GM10248 (cell line): Measurements from ENCODE around the gene TRIM38.
A peak's percentile ranks its signal among the peaks of the same experiment; 100 is the strongest.

ENCODE experiments used
- CTCF ChIA-PET: fragments of 300-600 bp; sonication (Branson Sonifier 250); formaldehyde crosslinking; extraction: SDS; loops from one replicate; lab custom pipeline; 2021; ENCODE audit warnings: antibody characterized with exemption; lab: Yijun Ruan, JAX
- POLR2A ChIA-PET: fragments of 350-650 bp; sonication (Branson Sonifier 250); formaldehyde crosslinking; extraction: SDS; loops from one replicate; lab custom pipeline; 2020; ENCODE audit warnings: antibody characterized with exemption; lab: Yijun Ruan, JAX
- DNase-seq: peaks from one replicate; pipeline ENCODE4 v3.0.0; 2012; ENCODE audit errors: extremely low spot score
- TF ChIP-seq, protein P1 (sequence below): IDR thresholded peaks from 2 replicates; pipeline ENCODE4 v1.5.1; 2012; ENCODE audit warnings: mild to moderate bottlenecking, low read depth; ENCODE audit errors: extremely low read depth, missing control alignments, control extremely low read depth

TRIM38 gene

GRCh38 chr6:26026833-26027490 is 64.4 kb downstream of the TRIM38 start:
- CTCF ChIA-PET: interaction anchor here (0.6 to 16.0 kb wide), 30 partner anchors 8 to 1808 kb away, joined by 3 to 163 read pairs (median 4); partner anchors contain the start of gene HMGN4
- DNase-seq: peak; percentile 64
- POLR2A ChIA-PET: interaction anchor here (0.6 to 3.8 kb wide), 21 partner anchors 9 to 1866 kb away, joined by 3 to 74 read pairs (median 9); partner anchors contain the start of gene TRIM38
- TF ChIP-seq, protein P1, sequence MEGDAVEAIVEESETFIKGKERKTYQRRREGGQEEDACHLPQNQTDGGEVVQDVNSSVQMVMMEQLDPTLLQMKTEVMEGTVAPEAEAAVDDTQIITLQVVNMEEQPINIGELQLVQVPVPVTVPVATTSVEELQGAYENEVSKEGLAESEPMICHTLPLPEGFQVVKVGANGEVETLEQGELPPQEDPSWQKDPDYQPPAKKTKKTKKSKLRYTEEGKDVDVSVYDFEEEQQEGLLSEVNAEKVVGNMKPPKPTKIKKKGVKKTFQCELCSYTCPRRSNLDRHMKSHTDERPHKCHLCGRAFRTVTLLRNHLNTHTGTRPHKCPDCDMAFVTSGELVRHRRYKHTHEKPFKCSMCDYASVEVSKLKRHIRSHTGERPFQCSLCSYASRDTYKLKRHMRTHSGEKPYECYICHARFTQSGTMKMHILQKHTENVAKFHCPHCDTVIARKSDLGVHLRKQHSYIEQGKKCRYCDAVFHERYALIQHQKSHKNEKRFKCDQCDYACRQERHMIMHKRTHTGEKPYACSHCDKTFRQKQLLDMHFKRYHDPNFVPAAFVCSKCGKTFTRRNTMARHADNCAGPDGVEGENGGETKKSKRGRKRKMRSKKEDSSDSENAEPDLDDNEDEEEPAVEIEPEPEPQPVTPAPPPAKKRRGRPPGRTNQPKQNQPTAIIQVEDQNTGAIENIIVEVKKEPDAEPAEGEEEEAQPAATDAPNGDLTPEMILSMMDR: no peak

DNA sequence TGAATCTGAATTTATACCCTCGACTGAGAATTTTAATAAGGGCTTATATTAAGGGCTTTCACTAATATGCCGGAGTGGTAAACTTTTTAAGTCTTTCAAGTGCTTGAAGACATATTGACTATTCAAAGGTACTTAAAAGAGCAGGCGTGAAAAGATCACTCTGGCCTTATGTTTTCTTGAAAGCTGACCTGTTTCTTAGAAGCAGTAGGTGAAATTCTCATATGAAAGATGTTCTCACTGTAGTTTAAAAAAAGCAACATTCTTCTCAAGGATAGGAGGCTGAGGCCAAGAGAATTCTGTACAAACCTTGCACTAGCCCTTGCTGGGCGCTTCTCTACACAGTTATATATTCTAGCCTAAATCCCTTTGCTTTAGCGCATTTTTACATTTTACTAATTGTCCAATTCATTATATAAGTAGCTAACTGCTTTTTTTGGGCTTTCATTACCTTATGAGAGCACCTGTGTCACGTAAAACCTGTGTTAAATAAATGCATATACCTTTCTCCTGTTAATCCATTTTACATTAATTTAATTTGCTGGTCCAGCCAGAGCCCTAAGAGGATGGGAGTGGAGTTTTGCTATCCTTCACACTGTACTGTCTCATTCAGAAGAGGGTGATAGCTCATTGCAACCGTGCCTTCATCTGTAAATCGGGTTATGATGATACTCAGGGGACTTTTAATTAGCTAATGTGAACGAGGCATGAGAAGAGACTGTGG is 65.0 kb downstream of the TRIM38 start:
- no peak for DNase-seq
- ChIA-PET POLR2A (interaction anchor here (2.1 to 3.8 kb wide), 6 partner anchors 16 to 1865 kb away, joined by 7 to 74 read pairs (median 17); a partner anchor contains a TSS), CTCF (interaction anchor here (1.2 to 16.0 kb wide), 5 partner anchors 10 to 69 kb away, joined by 4 to 163 read pairs (median 25); a partner anchor contains a TSS)
- TF ChIP-seq, protein P1: no peak

DNA sequence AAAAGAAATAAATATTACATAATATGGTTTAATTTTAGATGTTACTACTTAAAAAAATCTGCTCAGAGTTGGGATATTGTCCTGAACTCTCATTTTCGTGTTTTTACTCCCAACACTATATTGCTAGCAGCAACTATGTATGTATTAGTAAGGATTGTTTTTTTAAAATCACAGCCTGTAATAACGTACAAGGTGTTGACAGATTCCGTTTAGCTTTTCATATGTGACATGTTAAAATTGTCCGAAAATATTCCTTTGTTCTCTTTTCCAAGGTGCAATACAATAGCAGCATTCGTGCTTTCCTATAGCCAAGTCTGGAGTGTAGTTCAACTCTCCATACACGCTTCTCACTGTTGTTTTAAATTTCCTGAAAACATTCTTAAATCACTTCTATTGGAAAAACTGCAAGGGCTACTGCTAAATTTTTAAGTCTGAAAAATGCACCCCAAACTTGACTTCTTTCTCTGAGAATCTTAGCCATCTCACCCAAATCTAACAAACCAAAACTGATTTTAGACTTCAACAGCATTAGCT is 65.7 kb downstream of the TRIM38 start:
- TF ChIP-seq, protein P1: no peak
- ChIA-PET CTCF (interaction anchor here (0.9 to 16.0 kb wide), 5 partner anchors 10 to 69 kb away, joined by 3 to 163 read pairs (median 25); a partner anchor contains a TSS), POLR2A (interaction anchor here (0.6 to 3.6 kb wide), 3 partner anchors 17 to 1865 kb away, joined by 4 to 22 read pairs (median 7); a partner anchor contains a TSS)
- no peak for DNase-seq

GRCh38 chr6:26028746-26029569 is 66.4 kb downstream of the TRIM38 start:
- ChIA-PET CTCF (interaction anchor here (0.9 to 16.0 kb wide), 7 partner anchors 11 to 543 kb away, joined by 3 to 163 read pairs (median 4); a partner anchor contains a TSS), POLR2A (interaction anchor here (0.6 to 5.8 kb wide), 5 partner anchors 7 to 1862 kb away, joined by 3 to 120 read pairs (median 4); a partner anchor contains a TSS)
- DNase-seq: no peak
- TF ChIP-seq, protein P1: no peak

GRCh38 chr6:26029570-26029856 is 66.9 kb downstream of the TRIM38 start:
- no peak for DNase-seq
- ChIA-PET CTCF (interaction anchor here (1.3 to 16.0 kb wide), 7 partner anchors 15 to 543 kb away, joined by 3 to 163 read pairs (median 11); a partner anchor contains a TSS), POLR2A (interaction anchor here (1.3 to 5.8 kb wide), 4 partner anchors 8 to 1861 kb away, joined by 3 to 140 read pairs (median 62); a partner anchor contains a TSS)
- TF ChIP-seq, protein P1: no peak
